ENCODE data around the gene ZW10.
"Not testable (repeated sequence)": the region's sequence is repeated elsewhere in the genome, so short reads cannot be mapped to it uniquely, and the experiment has no call there.

ZW10 gene

GRCh38 chr11:113764527-113765219 lies 8.8 kb downstream of the ZW10 start:
- DNase-seq, result peak; percentile 15
- in situ Hi-C loops (cut with MboI; ENCODE audit: low pct_unique_long_range_greater_than_20kb, low sequenced_read_pairs), result no loop called here

- in situ Hi-C loops (cut with MboI; ENCODE audit: low pct_unique_long_range_greater_than_20kb, low sequenced_read_pairs); DNase-seq: not testable (repeated sequence)
These were observed 10.5 kb downstream of the ZW10 start for GRCh38 chr11:113763040-113763439.

- DNase-seq, result no peak
- in situ Hi-C loops (cut with MboI; ENCODE audit: low pct_unique_long_range_greater_than_20kb, low sequenced_read_pairs), result no loop called here
These were observed 13.3 kb downstream of the ZW10 start for GRCh38 chr11:113760241-113760640.

GRCh38 chr11:113752932-113753331 lies 20.6 kb downstream of the ZW10 start:
- no peak for DNase-seq
- in situ Hi-C loops (cut with MboI; ENCODE audit: low pct_unique_long_range_greater_than_20kb, low sequenced_read_pairs), result no loop called here

GRCh38 chr11:113736323-113736722 lies 37.2 kb downstream of the ZW10 start:
- no peak for DNase-seq
- in situ Hi-C loops (cut with MboI; ENCODE audit: low pct_unique_long_range_greater_than_20kb, low sequenced_read_pairs), result no loop called here

- in situ Hi-C loops (cut with MboI; ENCODE audit: low pct_unique_long_range_greater_than_20kb, low sequenced_read_pairs), result no loop called here
- DNase-seq, result no peak
These were observed 41.4 kb downstream of the ZW10 start for GRCh38 chr11:113732092-113732491.

- DNase-seq, result peak; percentile 26
These were observed 42.4 kb downstream of the ZW10 start for GRCh38 chr11:113730887-113731726.

GRCh38 chr11:113729456-113729855 lies 44.0 kb downstream of the ZW10 start:
- in situ Hi-C loops (cut with MboI; ENCODE audit: low pct_unique_long_range_greater_than_20kb, low sequenced_read_pairs), result no loop called here
- DNase-seq, result no peak

More at GRCh38 chr11:113730887-113731726, 42.4 kb downstream of the ZW10 start:
- in situ Hi-C loops (cut with MboI; ENCODE audit: low pct_unique_long_range_greater_than_20kb, low sequenced_read_pairs), result no loop called here

GRCh38 chr11:113728814-113729213 lies 44.7 kb downstream of the ZW10 start:
- peak; percentile 51 for DNase-seq
- in situ Hi-C loops (cut with MboI; ENCODE audit: low pct_unique_long_range_greater_than_20kb, low sequenced_read_pairs), result no loop called here

- DNase-seq, result no peak
- in situ Hi-C loops (cut with MboI; ENCODE audit: low pct_unique_long_range_greater_than_20kb, low sequenced_read_pairs), result no loop called here
These were observed 47.6 kb downstream of the ZW10 start for GRCh38 chr11:113725913-113726312.

- DNase-seq, result no peak
These were observed 48.1 kb downstream of the ZW10 start for GRCh38 chr11:113725407-113725806.

GRCh38 chr11:113724778-113725177 lies 48.7 kb downstream of the ZW10 start:
- in situ Hi-C loops (cut with MboI; ENCODE audit: low pct_unique_long_range_greater_than_20kb, low sequenced_read_pairs), result no loop called here
- DNase-seq, result no peak

More at GRCh38 chr11:113725407-113725806, 48.1 kb downstream of the ZW10 start:
- in situ Hi-C loops (cut with MboI; ENCODE audit: low pct_unique_long_range_greater_than_20kb, low sequenced_read_pairs), result no loop called here

GRCh38 chr11:113723787-113724186 lies 49.7 kb downstream of the ZW10 start:
- in situ Hi-C loops (cut with MboI; ENCODE audit: low pct_unique_long_range_greater_than_20kb, low sequenced_read_pairs), result no loop called here
- DNase-seq, result no peak

- in situ Hi-C loops (cut with MboI; ENCODE audit: low pct_unique_long_range_greater_than_20kb, low sequenced_read_pairs), result no loop called here
- no peak for DNase-seq
These were observed 50.6 kb downstream of the ZW10 start for GRCh38 chr11:113722934-113723333.

GRCh38 chr11:113722221-113722620 lies 51.3 kb downstream of the ZW10 start:
- no peak for DNase-seq
- in situ Hi-C loops (cut with MboI; ENCODE audit: low pct_unique_long_range_greater_than_20kb, low sequenced_read_pairs), result no loop called here

- in situ Hi-C loops (cut with MboI; ENCODE audit: low pct_unique_long_range_greater_than_20kb, low sequenced_read_pairs), result no loop called here
- no peak for DNase-seq
These were observed 51.9 kb downstream of the ZW10 start for GRCh38 chr11:113721462-113722066.

GRCh38 chr11:113720478-113720877 lies 53.0 kb downstream of the ZW10 start:
- DNase-seq; in situ Hi-C loops (cut with MboI; ENCODE audit: low pct_unique_long_range_greater_than_20kb, low sequenced_read_pairs): not testable (repeated sequence)

- in situ Hi-C loops (cut with MboI; ENCODE audit: low pct_unique_long_range_greater_than_20kb, low sequenced_read_pairs), result no loop called here
These were observed 57.4 kb downstream of the ZW10 start for GRCh38 chr11:113715882-113716625.

GRCh38 chr11:113715273-113715672 lies 58.2 kb downstream of the ZW10 start:
- DNase-seq, result no peak
- in situ Hi-C loops (cut with MboI; ENCODE audit: low pct_unique_long_range_greater_than_20kb, low sequenced_read_pairs), result no loop called here

More at GRCh38 chr11:113715882-113716625, 57.4 kb downstream of the ZW10 start:
- DNase-seq, result no peak
